GM12874 (cell line): ENCODE results near the gene GPR158.

Experiments used
- TF ChIP-seq, protein P1 (sequence below): IDR thresholded peaks from 2 replicates; pipeline ENCODE4 v1.5.1; 2011; ENCODE audit warnings: low read depth, mild to moderate bottlenecking, control low read depth, low read length, moderate library complexity; ENCODE audit not compliant: insufficient read depth

Gene GPR158

DNA sequence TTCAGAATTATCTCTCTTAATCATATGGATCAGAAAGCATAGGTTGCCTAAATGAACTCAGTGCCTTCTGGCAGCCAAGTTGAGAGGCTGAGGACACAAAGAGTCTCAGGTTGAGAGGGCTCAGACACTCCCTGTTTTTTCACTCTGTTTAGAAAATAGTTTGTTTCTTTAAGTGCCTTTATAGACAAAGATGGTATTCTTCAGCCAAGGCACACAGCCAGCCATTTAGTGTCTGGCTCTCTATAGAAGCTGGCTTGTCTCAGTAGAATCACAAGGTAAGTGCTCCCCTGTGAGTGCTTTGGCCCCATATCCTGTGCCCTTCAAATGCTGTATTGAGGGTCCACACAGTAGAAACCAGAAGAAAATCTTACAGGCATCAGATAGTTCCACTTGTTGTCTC is 3.6 kb downstream of the GPR158 start:
- TF ChIP-seq, protein P1, sequence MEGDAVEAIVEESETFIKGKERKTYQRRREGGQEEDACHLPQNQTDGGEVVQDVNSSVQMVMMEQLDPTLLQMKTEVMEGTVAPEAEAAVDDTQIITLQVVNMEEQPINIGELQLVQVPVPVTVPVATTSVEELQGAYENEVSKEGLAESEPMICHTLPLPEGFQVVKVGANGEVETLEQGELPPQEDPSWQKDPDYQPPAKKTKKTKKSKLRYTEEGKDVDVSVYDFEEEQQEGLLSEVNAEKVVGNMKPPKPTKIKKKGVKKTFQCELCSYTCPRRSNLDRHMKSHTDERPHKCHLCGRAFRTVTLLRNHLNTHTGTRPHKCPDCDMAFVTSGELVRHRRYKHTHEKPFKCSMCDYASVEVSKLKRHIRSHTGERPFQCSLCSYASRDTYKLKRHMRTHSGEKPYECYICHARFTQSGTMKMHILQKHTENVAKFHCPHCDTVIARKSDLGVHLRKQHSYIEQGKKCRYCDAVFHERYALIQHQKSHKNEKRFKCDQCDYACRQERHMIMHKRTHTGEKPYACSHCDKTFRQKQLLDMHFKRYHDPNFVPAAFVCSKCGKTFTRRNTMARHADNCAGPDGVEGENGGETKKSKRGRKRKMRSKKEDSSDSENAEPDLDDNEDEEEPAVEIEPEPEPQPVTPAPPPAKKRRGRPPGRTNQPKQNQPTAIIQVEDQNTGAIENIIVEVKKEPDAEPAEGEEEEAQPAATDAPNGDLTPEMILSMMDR: no peak

DNA sequence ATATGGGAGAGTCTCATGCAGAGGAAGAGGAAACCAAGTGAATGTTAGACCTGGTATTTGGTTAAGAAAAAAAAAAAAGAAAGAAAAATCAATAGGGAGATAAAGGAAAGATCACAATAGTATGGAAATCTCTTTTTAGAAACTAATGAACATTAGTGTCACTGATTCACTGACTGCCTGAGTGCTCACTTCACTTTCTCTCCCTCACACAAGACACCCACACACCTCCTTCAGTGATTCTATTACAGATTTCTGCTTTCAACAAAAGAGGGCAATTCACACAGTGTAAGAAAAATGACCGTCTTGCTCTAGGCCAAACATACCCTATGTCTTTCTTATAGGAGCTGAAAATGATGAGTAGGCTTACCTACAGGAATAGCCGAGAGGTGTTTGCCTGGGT is 6.0 kb downstream of the GPR158 start:
- TF ChIP-seq, protein P1: no peak

DNA sequence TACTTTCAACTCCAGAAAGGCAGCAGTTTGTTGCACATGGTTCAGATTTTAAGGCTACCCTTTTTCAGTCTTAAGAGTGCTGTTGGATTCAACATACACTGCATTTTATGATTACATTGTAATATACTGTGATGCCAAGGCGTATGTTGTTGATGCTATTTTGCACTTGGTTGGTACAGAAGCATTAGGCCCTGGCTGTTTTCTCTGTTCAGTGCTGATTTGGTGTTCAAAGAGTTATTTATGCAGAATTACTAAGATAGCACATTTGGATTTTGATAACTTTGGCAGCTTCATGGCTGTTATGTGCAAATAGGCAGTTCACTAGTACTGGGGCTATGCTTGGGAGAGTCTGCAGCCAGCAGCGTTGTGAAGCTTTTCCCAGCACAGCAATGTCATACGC is 7.8 kb downstream of the GPR158 start:
- TF ChIP-seq, protein P1: no peak

DNA sequence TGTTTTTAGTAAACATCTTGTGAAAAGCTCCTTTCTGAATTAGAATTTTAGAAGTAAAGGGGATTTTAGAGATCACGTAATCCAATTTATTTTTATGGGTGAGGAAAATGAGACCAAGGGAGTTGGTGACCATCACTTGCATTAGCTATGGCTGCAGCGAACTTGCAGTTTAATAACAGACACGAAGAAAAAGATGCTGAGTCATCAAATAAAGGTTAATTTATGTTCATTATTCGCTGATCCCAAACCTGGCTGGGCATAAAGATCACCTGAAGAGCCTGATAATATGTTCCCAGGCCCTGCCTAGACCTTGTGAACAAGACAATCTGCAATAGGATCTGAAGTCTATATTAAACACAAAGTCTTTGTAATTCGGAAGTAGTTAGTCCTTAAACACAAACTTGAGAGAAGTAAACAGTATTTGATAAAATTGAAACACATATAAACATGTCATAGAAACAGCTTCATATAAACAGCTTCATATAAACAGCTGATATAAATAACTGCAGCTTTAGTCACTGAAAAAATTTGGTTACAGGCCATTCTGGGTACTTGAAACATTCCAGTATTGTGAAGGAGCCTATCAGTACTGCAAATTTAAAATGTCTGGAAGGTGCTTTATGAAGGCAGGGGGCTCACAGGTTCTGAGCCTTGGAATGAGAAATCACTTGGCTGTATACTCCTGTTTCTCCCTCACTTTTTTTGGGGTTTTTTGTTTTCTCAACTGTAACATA is 16.5 kb downstream of the GPR158 start:
- TF ChIP-seq, protein P1: no peak

DNA sequence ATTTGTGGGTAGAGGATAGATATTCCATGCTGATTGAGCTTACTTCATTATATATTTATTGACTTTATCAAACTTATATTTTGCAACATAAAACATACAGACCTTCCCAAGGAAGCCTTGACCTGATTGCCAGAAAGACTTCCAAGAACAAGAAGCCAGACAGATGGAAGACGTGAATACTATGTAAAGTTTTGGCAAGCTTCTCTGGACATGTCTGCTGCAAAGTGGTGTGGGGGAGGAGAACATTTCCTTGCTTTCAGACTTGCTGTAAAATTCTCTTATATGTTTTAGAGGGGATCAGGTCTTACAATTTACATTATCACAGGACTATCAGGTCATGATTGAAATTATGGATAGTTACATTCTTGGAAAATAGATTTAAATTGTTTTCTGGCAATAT is 23.4 kb downstream of the GPR158 start:
- TF ChIP-seq, protein P1: no peak

DNA sequence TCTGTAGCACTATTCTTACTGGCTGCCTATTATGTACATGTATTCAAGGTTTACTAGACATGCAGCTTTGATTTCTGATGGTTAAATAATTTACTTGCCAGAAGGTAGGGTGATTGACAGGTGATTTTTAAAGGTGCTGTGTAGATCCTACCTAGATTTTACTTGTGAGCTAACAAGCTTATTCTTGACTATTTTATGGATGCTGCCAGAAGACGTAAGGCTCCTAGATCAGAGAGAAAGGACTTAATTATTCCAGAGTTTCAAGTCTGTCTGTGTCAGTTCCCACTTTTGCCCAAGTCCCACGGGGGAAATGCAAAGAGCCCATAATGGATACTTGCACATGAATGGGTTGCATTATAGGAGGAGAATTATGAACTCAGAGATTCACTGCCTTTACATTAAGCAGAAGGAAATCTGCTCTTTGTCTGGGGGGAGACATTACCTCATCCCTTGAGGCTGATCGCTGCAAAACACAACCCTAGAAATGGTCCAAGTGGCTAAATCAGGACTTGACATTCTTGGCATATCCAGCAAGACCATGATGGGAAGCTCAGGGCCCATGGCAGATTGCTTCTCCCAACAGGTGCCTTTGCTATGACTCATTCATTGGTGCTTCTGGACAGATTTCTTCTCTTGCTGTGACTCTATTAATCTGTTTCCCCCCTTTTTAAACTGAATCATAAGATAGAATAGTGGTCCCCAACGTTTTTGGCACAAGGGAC is 32.1 kb downstream of the GPR158 start:
- TF ChIP-seq, protein P1: no peak

DNA sequence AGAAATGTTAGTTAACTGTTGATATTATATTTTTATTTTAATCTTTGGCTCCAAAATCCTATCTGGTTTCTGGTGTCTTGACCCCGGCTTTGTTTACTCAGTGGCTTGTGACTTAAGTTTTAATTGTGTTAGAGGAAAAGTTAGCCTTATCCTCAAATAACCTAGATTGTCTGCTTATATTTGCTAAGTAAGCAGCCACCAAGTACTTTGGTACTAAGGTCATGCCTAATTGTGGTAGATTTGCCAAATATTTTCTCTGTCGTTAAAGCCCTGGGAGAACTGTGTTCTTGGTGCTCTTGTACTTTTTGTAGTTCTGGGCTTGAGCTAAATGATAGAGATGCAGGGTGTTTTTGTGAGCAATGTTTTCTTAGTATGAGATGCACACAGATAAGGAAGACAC is 34.8 kb downstream of the GPR158 start:
- TF ChIP-seq, protein P1: no peak
